MG63 (cell line): Measurements from ENCODE around the gene SSTR3. TPM values are rescaled to one million over a fixed set of nuclear protein-coding genes. Genes with fewer than 3 reads are reported as not detected.

Source experiments
- DNase-seq: peaks from one replicate; pipeline ENCODE4 v3.0.0-alpha.2; 2020
- H3K27me3 ChIP-seq: fragments of 250-450 bp; sonication (Bioruptor Pico); 2 replicates; pipeline ENCODE4 v1.5.1; 2020; ENCODE audit warnings: mild to moderate bottlenecking, moderate library complexity
- H3K36me3 ChIP-seq: fragments of 250-450 bp; sonication (Bioruptor Pico); 2 replicates; pipeline ENCODE4 v1.5.1; 2020; ENCODE audit warnings: mild to moderate bottlenecking, moderate library complexity
- H3K4me3 ChIP-seq: fragments of 250-450 bp; sonication (Bioruptor Pico); 2 replicates; pipeline ENCODE4 v1.5.1; 2020; ENCODE audit warnings: mild to moderate bottlenecking, moderate library complexity
- H3K9me3 ChIP-seq: fragments of 250-450 bp; sonication (Bioruptor Pico); 2 replicates; pipeline ENCODE4 v1.5.1; 2020; ENCODE audit warnings: mild to moderate bottlenecking, moderate library complexity
- total RNA-seq: library from RNA; depleted of rRNA; stranded (reverse); fragments of >200 nt; shearing (Covaris generic); gene quantifications from 2 replicates; pipeline ENCODE4 v1.2.3, GENCODE V29; 2014; ENCODE audit warnings: low replicate concordance; rRNA removed

The SSTR3 gene
- total RNA-seq, 1 experiment from 2014 or later, result not detected

DNA sequence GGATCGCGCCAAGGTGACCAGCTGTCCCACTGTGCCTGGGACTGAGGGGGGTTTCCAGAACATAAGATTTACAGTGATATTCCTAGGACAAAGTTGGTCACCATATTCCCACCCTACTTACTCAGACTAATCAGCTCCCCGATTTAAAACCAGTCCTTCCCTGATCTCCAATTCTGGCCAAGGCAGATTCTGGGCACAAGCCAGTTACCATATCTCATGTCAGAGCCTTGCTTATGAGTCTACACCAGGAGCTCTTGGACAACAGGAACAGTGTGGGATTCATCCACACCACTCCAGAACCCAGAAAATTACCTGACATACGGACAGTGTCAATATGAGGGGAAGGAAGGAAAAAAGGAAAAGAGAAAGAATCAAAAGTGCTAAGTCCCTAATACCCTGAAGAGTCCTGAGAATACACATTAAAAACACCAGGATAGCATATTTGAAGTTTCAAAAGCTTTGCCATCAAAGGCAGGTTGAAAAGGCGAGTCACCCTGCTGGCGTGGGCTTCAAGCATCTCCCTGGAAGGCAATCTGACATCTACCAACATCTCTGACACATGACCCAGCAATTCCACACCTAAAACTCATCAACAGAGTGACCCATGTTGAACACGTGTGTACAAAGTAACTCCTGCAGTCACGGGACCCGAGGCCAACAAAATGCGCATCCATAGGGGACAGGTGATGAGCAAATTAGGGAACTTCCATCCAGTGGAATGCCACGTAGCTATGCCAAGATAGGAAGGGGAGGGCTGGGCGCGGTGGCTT lies 54.6 kb downstream of the SSTR3 start:
- no peaks in the 10 kb centered on the region for H3K36me3 ChIP-seq
- no peak overlapping the region for H3K4me3 ChIP-seq
- peak; percentile 50 for DNase-seq
- no peaks in the 10 kb centered on the region for H3K27me3 ChIP-seq
- H3K9me3 ChIP-seq, result no peaks in the 10 kb centered on the region

DNA sequence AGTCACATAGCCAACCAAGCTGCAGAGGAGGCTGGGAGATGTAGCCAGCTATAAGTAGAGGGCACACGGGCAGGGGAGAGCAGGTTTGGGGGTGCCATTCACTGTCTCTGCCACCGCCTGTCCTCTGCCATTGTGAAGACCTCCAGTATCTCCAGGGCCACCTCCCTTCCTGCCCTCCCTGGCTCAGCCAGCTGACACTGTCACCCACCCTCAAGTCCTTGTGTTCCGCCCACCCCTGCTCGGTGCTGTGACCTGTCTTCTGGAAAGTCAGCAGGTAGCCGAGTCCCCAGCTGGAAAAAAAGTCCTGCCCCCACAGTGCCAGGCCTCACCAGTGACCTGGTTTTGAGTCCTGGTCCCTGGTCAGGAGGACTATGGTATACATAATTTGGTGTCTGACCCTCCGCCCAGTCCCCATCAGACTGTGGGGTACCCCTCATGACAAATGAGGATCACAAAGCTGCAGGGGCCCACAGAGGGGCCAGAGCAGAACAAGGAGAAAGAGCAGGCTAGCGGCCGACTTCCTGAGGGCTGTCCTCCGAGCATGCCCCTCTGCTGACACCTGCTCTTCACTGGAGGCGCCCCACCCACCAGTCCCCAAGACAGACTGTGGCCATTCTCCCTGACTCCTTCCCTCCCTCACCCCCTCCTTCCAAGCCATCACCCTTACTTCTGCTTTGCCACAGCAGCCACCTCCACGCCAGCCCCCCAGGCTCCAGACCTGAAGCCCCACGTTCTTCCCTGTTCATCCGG lies 55.4 kb downstream of the SSTR3 start:
- Histone ChIP-seq H3K36me3 (no peaks in the 10 kb centered on the region), H3K27me3 (no peaks in the 10 kb centered on the region), H3K9me3 (no peaks in the 10 kb centered on the region), H3K4me3 (no peak overlapping the region)
- DNase-seq, result no peak

DNA sequence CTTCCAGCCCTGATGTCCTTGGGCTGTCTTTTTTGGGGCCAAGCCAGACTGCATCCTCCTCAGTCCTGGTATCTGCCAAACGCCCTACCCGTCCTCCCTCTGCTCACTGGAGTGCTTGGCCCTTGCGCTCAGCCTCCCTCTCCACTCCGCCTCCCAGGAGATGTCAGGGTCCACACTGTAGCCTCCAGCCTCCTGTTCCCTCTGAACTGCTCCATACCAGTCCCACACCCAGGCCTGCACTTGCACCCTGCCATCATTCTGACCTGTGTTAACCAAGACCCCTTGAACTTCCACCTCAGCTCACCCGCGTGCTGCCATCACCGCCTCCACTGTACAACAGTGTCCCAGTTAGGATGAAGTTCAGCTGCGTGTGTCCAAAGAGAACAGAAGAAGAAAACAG lies 56.3 kb downstream of the SSTR3 start:
- H3K27me3 ChIP-seq, result no peaks in the 10 kb centered on the region
- no peaks in the 10 kb centered on the region for H3K9me3 ChIP-seq
- no peak for DNase-seq
- H3K36me3 ChIP-seq, result no peaks in the 10 kb centered on the region
- no peak overlapping the region for H3K4me3 ChIP-seq

DNA sequence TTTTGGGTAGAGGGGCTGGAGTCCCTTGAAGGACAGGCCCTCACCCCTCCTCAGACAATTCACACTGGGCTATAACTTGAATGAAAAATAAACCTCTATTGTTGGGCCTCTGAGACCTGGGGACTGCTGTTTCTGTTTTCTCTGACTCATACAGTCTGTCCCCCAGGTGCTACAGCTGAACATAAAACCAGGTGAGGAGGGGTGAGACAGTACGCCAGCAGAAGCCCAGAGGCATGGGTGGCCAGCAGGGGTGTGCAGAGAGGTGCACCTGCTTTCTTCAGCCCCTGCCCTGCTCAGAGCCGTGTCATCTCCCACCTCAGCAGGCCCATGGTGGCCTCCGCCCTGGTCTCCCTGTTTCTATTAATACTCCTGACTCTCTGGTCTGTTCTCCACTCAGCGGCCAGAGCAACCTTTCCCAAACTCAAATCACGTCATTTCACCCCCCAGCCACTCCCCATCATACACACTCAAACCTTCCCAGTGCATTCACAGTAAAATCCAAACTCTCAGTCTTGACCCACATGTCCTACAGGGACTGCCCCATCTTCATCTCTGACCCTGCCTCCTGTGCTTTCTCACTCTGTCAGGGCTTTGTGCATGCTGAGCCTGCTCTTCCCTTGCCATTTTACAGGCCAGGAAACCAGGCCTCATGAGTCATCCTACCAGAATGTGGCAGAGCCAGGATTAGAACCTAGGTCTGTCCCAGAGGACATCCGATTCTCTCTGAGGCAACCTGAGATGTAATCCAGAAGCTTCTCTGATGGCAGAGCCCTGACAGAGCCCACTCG lies 57.2 kb downstream of the SSTR3 start:
- Histone ChIP-seq H3K36me3 (no peaks in the 10 kb centered on the region), H3K27me3 (no peaks in the 10 kb centered on the region), H3K9me3 (no peaks in the 10 kb centered on the region), H3K4me3 (no peak overlapping the region)
- no peak for DNase-seq

Other genes with a start within 250 kb of the SSTR3 start
- 29.6 and 52.6 TPM in 2 replicates for gene TST, start 193.0 kb downstream of the SSTR3 start, total RNA-seq
- 95.7 and 112 TPM in 2 replicates for gene MPST, start 192.7 kb downstream of the SSTR3 start, total RNA-seq
- 7.6 and 29.1 TPM in 2 replicates for gene KCTD17, start 160.7 kb downstream of the SSTR3 start, total RNA-seq
- not detected in 2 replicates for gene TMPRSS6, start 102.8 kb downstream of the SSTR3 start, total RNA-seq
- gene IL2RB, start 62.6 kb downstream of the SSTR3 start, total RNA-seq, result not detected in 2 replicates
- 3.9 and 23.9 TPM in 2 replicates for gene C1QTNF6, start 24.2 kb downstream of the SSTR3 start, total RNA-seq
- not detected in 2 replicates for gene RAC2, start 31.8 kb upstream of the SSTR3 start, total RNA-seq
- gene CYTH4, start 70.0 kb upstream of the SSTR3 start, total RNA-seq, result 0.36 TPM in 1 of 2 replicates, not detected in the other
- gene ELFN2, start 215.0 kb upstream of the SSTR3 start, total RNA-seq, result 0.07 TPM in 1 of 2 replicates, not detected in the other